Effector memory CD8-positive, alpha-beta T cell (primary cell): Measurements from ENCODE around the gene SMIM1.

Source experiments
- ATAC-seq: fragments of 150-1000 bp; cut with Tn5 transposase; replicated peaks from 2 replicates; pipeline ENCODE4 v1.10.0; 2021; ENCODE audit warnings: mild to moderate bottlenecking, moderate library complexity
- DNase-seq, 3 experiments: peaks; one replicate each; pipeline ENCODE4 v3.0.0; 2021
- H3K27ac Mint-ChIP-seq, 2 donors: one replicate each; pipeline ENCODE4 v1.8.0; 2022; ENCODE audit warnings: mild to moderate bottlenecking in 2 of 2, mixed read lengths in 2 of 2, moderate library complexity in 2 of 2
- H3K27me3 Mint-ChIP-seq, 2 donors: one replicate each; pipeline ENCODE4 v1.8.0; 2022; ENCODE audit warnings: mixed read lengths in 2 of 2
- H3K36me3 Mint-ChIP-seq: one replicate; pipeline ENCODE4 v1.8.0; 2022; ENCODE audit warnings: mild to moderate bottlenecking, moderate library complexity, mixed read lengths; ENCODE audit not compliant: insufficient read depth
- H3K4me1 Mint-ChIP-seq, 2 donors: one replicate each; pipeline ENCODE4 v1.8.0; 2022; ENCODE audit warnings: low read depth in 2 of 2, mixed read lengths in 2 of 2
- H3K4me3 Mint-ChIP-seq, 2 donors: one replicate each; pipeline ENCODE4 v1.8.0; 2022; ENCODE audit warnings: mild to moderate bottlenecking in 2 of 2, mixed read lengths in 2 of 2, moderate library complexity in 2 of 2
- H3K9me3 Mint-ChIP-seq, 2 donors: one replicate each; pipeline ENCODE4 v1.8.0; 2022; ENCODE audit warnings: mixed read lengths in 2 of 2

The SMIM1 gene

GRCh38 chr1:3811595-3811911 is 39.0 kb downstream of the SMIM1 start:
- H3K4me3 Mint-ChIP-seq, result no peak overlapping the region
- ATAC-seq, result no peak
- H3K27ac Mint-ChIP-seq, result peak overlapping the region; percentile 59 to 79
- peaks cover 8% of the 10 kb centered on the region for H3K36me3 Mint-ChIP-seq
- peaks cover 4 to 6% of the 10 kb centered on the region in 2 donors for H3K4me1 Mint-ChIP-seq
- peaks cover 0 to 10% of the 10 kb centered on the region in 2 donors for H3K27me3 Mint-ChIP-seq
- no peak for DNase-seq
- no peaks in the 10 kb centered on the region for H3K9me3 Mint-ChIP-seq

- Mint-ChIP-seq H3K4me3 (no peak overlapping the region), H3K27ac (peak overlapping the region in 1 of 2 donors; percentile 29), H3K4me1 (peaks cover 4 to 6% of the 10 kb centered on the region in 2 donors), H3K36me3 (peaks cover 8% of the 10 kb centered on the region), H3K27me3 (no peaks in the 10 kb centered on the region), H3K9me3 (no peaks in the 10 kb centered on the region)
- DNase-seq (no peak), ATAC-seq (no peak)
These were observed 41.5 kb downstream of the SMIM1 start for GRCh38 chr1:3814065-3814464.

- DNase-seq (no peak), ATAC-seq (no peak)
- H3K36me3 Mint-ChIP-seq, result peaks cover 8% of the 10 kb centered on the region
- H3K27ac Mint-ChIP-seq, result peak overlapping the region in 1 of 2 donors; percentile 29
- H3K4me3 Mint-ChIP-seq, result no peak overlapping the region
- H3K4me1 Mint-ChIP-seq, result peaks cover 3 to 5% of the 10 kb centered on the region in 2 donors
- no peaks in the 10 kb centered on the region for H3K9me3 Mint-ChIP-seq
- H3K27me3 Mint-ChIP-seq, result no peaks in the 10 kb centered on the region
These were observed 42.4 kb downstream of the SMIM1 start for GRCh38 chr1:3814771-3815561.

GRCh38 chr1:3816331-3817137 is 44.0 kb downstream of the SMIM1 start:
- H3K9me3 Mint-ChIP-seq, result no peaks in the 10 kb centered on the region
- H3K27me3 Mint-ChIP-seq, result no peaks in the 10 kb centered on the region
- no peak overlapping the region for H3K27ac Mint-ChIP-seq

GRCh38 chr1:3817138-3817740 is 44.7 kb downstream of the SMIM1 start:
- Mint-ChIP-seq H3K27ac (peak overlapping the region in 1 of 2 donors; percentile 38), H3K4me3 (no peak overlapping the region), H3K36me3 (peaks cover 17% of the 10 kb centered on the region), H3K27me3 (no peaks in the 10 kb centered on the region), H3K9me3 (no peaks in the 10 kb centered on the region), H3K4me1 (peaks cover 0 to under 1% of the 10 kb centered on the region in 2 donors)
- ATAC-seq, result no peak
- no peak for DNase-seq

More at GRCh38 chr1:3816331-3817137, 44.0 kb downstream of the SMIM1 start:
- DNase-seq (no peak), ATAC-seq (no peak)
- H3K4me1 Mint-ChIP-seq, result no peaks in the 10 kb centered on the region
- peaks cover 17% of the 10 kb centered on the region for H3K36me3 Mint-ChIP-seq
- H3K4me3 Mint-ChIP-seq, result no peak overlapping the region

GRCh38 chr1:3817821-3818597 is 45.5 kb downstream of the SMIM1 start:
- no peak overlapping the region for H3K4me3 Mint-ChIP-seq

GRCh38 chr1:3819771-3820200 is 47.2 kb downstream of the SMIM1 start:
- Mint-ChIP-seq H3K27ac (peak overlapping the region; percentile 5 to 44), H3K4me3 (no peak overlapping the region), H3K9me3 (no peaks in the 10 kb centered on the region), H3K27me3 (no peaks in the 10 kb centered on the region), H3K4me1 (peaks cover 0 to 1% of the 10 kb centered on the region in 2 donors), H3K36me3 (peaks cover 14% of the 10 kb centered on the region)
- no peak for DNase-seq
- no peak for ATAC-seq

More at GRCh38 chr1:3817821-3818597, 45.5 kb downstream of the SMIM1 start:
- H3K4me1 Mint-ChIP-seq, result peaks cover 0 to 1% of the 10 kb centered on the region in 2 donors
- DNase-seq, result no peak
- peaks cover 17% of the 10 kb centered on the region for H3K36me3 Mint-ChIP-seq
- peak overlapping the region in 1 of 2 donors; percentile 38 for H3K27ac Mint-ChIP-seq
- H3K27me3 Mint-ChIP-seq, result no peaks in the 10 kb centered on the region
- ATAC-seq, result no peak
- H3K9me3 Mint-ChIP-seq, result no peaks in the 10 kb centered on the region

- Mint-ChIP-seq H3K27ac (peak overlapping the region; percentile 24 to 69), H3K36me3 (peaks cover 13% of the 10 kb centered on the region), H3K4me3 (no peak overlapping the region), H3K9me3 (no peaks in the 10 kb centered on the region), H3K4me1 (peaks cover 0 to 1% of the 10 kb centered on the region in 2 donors), H3K27me3 (no peaks in the 10 kb centered on the region)
- no peak for DNase-seq
- ATAC-seq, result no peak
These were observed 47.8 kb downstream of the SMIM1 start for GRCh38 chr1:3820316-3820715.

- Mint-ChIP-seq H3K36me3 (peaks cover 13% of the 10 kb centered on the region), H3K4me3 (no peak overlapping the region)
- ATAC-seq, result no peak
These were observed 48.5 kb downstream of the SMIM1 start for GRCh38 chr1:3821004-3821403.

GRCh38 chr1:3821447-3821846 is 48.9 kb downstream of the SMIM1 start:
- Mint-ChIP-seq H3K4me3 (no peak overlapping the region), H3K4me1 (peaks cover 0 to 1% of the 10 kb centered on the region in 2 donors), H3K36me3 (peaks cover 13% of the 10 kb centered on the region), H3K27me3 (no peaks in the 10 kb centered on the region), H3K9me3 (no peaks in the 10 kb centered on the region), H3K27ac (peak overlapping the region in 1 of 2 donors; percentile 69)
- ATAC-seq, result no peak
- DNase-seq, result no peak

More at GRCh38 chr1:3821004-3821403, 48.5 kb downstream of the SMIM1 start:
- no peak for DNase-seq
- peak overlapping the region in 1 of 2 donors; percentile 69 for H3K27ac Mint-ChIP-seq
- H3K4me1 Mint-ChIP-seq, result peaks cover 0 to 1% of the 10 kb centered on the region in 2 donors
- no peaks in the 10 kb centered on the region for H3K9me3 Mint-ChIP-seq
- no peaks in the 10 kb centered on the region for H3K27me3 Mint-ChIP-seq

GRCh38 chr1:3821908-3822307 is 49.4 kb downstream of the SMIM1 start:
- Mint-ChIP-seq H3K4me1 (peaks cover 0 to 1% of the 10 kb centered on the region in 2 donors), H3K27me3 (no peaks in the 10 kb centered on the region), H3K36me3 (peaks cover 13% of the 10 kb centered on the region), H3K27ac (peak overlapping the region in 1 of 2 donors; percentile 69), H3K9me3 (no peaks in the 10 kb centered on the region), H3K4me3 (no peak overlapping the region)
- no peak for ATAC-seq
- DNase-seq, result no peak

- H3K9me3 Mint-ChIP-seq, result no peaks in the 10 kb centered on the region
- DNase-seq, result no peak
- no peaks in the 10 kb centered on the region for H3K27me3 Mint-ChIP-seq
- H3K36me3 Mint-ChIP-seq, result peaks cover 16% of the 10 kb centered on the region
- ATAC-seq, result no peak
- H3K4me3 Mint-ChIP-seq, result no peak overlapping the region
- no peak overlapping the region for H3K27ac Mint-ChIP-seq
- peaks cover 0 to 1% of the 10 kb centered on the region in 2 donors for H3K4me1 Mint-ChIP-seq
These were observed 49.9 kb downstream of the SMIM1 start for GRCh38 chr1:3822421-3822820.

GRCh38 chr1:3824650-3825049 is 52.1 kb downstream of the SMIM1 start:
- peaks cover 35% of the 10 kb centered on the region for H3K36me3 Mint-ChIP-seq
- H3K4me1 Mint-ChIP-seq, result peaks cover 0 to 1% of the 10 kb centered on the region in 2 donors
- ATAC-seq (no peak), DNase-seq (no peak)
- no peaks in the 10 kb centered on the region for H3K9me3 Mint-ChIP-seq
- peak overlapping the region in 1 of 2 donors; percentile 78 for H3K27ac Mint-ChIP-seq
- no peak overlapping the region for H3K4me3 Mint-ChIP-seq
- H3K27me3 Mint-ChIP-seq, result no peaks in the 10 kb centered on the region
